Astrocyte (in vitro differentiated cells and primary cell): ENCODE results near the gene BIK. TPM values are rescaled to one million over a fixed set of nuclear protein-coding genes. Genes with fewer than 3 reads are reported as not detected.

ENCODE experiments used
- DNase-seq: peaks from one replicate; pipeline ENCODE4 v3.0.0-alpha.2; 2010; ENCODE audit warnings: low read depth
- FAIRE-seq: peaks from 2 replicates; lab custom pipeline; 2011; peaks lifted over from hg19 to GRCh38; lab: Jason Lieb, UNC
- H2AFZ ChIP-seq: 2 replicates; pipeline ENCODE4 v1.6.0; 2012; ENCODE audit warnings: low read depth, low read length, inconsistent platforms
- H3K27ac ChIP-seq: 2 replicates; pipeline ENCODE4 v1.5.1; 2011; ENCODE audit warnings: low read depth, low read length, inconsistent platforms
- H3K27me3 ChIP-seq: 2 replicates; pipeline ENCODE4 v1.6.0; 2011; ENCODE audit warnings: low read length, inconsistent platforms; ENCODE audit not compliant: insufficient read depth
- H3K36me3 ChIP-seq: 2 replicates; pipeline ENCODE4 v1.5.1; 2011; ENCODE audit warnings: low read length, inconsistent platforms; ENCODE audit not compliant: insufficient read depth
- H3K4me1 ChIP-seq: 2 replicates; pipeline ENCODE4 v1.5.1; 2011; ENCODE audit warnings: low read length, inconsistent platforms; ENCODE audit not compliant: insufficient read depth
- H3K4me2 ChIP-seq: 2 replicates; pipeline ENCODE4 v1.6.0; 2012; ENCODE audit warnings: low read length, inconsistent platforms
- H3K4me3 ChIP-seq: 2 replicates; pipeline ENCODE4 v1.5.1; 2011; ENCODE audit warnings: low read depth, mild to moderate bottlenecking, low read length, inconsistent platforms; ENCODE audit not compliant: insufficient read depth
- H3K79me2 ChIP-seq: 2 replicates; pipeline ENCODE4 v1.6.0; 2012; ENCODE audit warnings: mild to moderate bottlenecking, low read length, inconsistent platforms; ENCODE audit not compliant: insufficient read depth
- H3K9ac ChIP-seq: 2 replicates; pipeline ENCODE4 v1.6.0; 2012; ENCODE audit warnings: mild to moderate bottlenecking, low read length, inconsistent platforms
- H3K9me3 ChIP-seq: 2 replicates; pipeline ENCODE4 v1.5.1; 2012; ENCODE audit warnings: low read depth, mild to moderate bottlenecking, low read length, inconsistent platforms; ENCODE audit not compliant: insufficient read depth
- H4K20me1 ChIP-seq: 2 replicates; pipeline ENCODE4 v1.6.0; 2012; ENCODE audit warnings: low read length, inconsistent platforms; ENCODE audit not compliant: insufficient read depth
- H3K27ac Mint-ChIP-seq: one replicate; pipeline ENCODE4 v1.8.0; 2021; ENCODE audit warnings: mild to moderate bottlenecking, mixed read lengths; ENCODE audit not compliant: unreplicated experiment
- H3K27me3 Mint-ChIP-seq: one replicate; pipeline ENCODE4 v1.8.0; 2021; ENCODE audit warnings: low read depth, mixed read lengths; ENCODE audit not compliant: unreplicated experiment
- H3K36me3 Mint-ChIP-seq: one replicate; pipeline ENCODE4 v1.8.0; 2021; ENCODE audit warnings: low read depth, mixed read lengths; ENCODE audit not compliant: unreplicated experiment
- H3K4me1 Mint-ChIP-seq: one replicate; pipeline ENCODE4 v1.8.0; 2021; ENCODE audit warnings: low read depth, mixed read lengths; ENCODE audit not compliant: unreplicated experiment
- H3K4me3 Mint-ChIP-seq: one replicate; pipeline ENCODE4 v1.8.0; 2021; ENCODE audit warnings: mild to moderate bottlenecking, moderate library complexity, mixed read lengths; ENCODE audit not compliant: unreplicated experiment
- H3K9me3 Mint-ChIP-seq: one replicate; pipeline ENCODE4 v1.8.0; 2021; ENCODE audit warnings: mild to moderate bottlenecking, mixed read lengths; ENCODE audit not compliant: unreplicated experiment
- CTCF ChIP-seq: IDR thresholded peaks from 2 replicates; pipeline ENCODE4 v1.5.1; 2011; ENCODE audit warnings: low read depth, mild to moderate bottlenecking, inconsistent platforms, low read length, moderate library complexity; ENCODE audit not compliant: insufficient read depth
- EZH2 ChIP-seq: IDR thresholded peaks from 2 replicates; pipeline ENCODE4 v1.6.1; 2012; ENCODE audit warnings: mild to moderate bottlenecking, low read length, inconsistent platforms; ENCODE audit not compliant: insufficient read depth
- total RNA-seq: library from RNA; stranded (reverse); gene quantifications from 2 replicates; pipeline ENCODE4 v1.2.1, GENCODE V29; 2021

Gene BIK
- total RNA-seq, 1 donor from 2014 or later: 0.32 TPM

- TF ChIP-seq CTCF: no peak
- TF ChIP-seq EZH2: no peak
- Histone ChIP-seq H3K4me1 (peaks cover 7% of the 10 kb centered on the region), H3K4me3 (peak overlapping the region; percentile 47), H3K9me3 (no peaks in the 10 kb centered on the region), H2AFZ (peak overlapping the region; percentile 64), H4K20me1 (no peaks in the 10 kb centered on the region), H3K79me2 (no peaks in the 10 kb centered on the region), H3K27me3 (peaks cover 42% of the 10 kb centered on the region), H3K36me3 (no peaks in the 10 kb centered on the region), H3K4me2 (peak overlapping the region; percentile 86), H3K27ac (no peak overlapping the region), H3K9ac (no peak overlapping the region)
- Mint-ChIP-seq H3K27me3 (peaks cover 47% of the 10 kb centered on the region), H3K27ac (no peak overlapping the region), H3K9me3 (peaks cover 1% of the 10 kb centered on the region), H3K4me1 (no peaks in the 10 kb centered on the region), H3K36me3 (no peaks in the 10 kb centered on the region), H3K4me3 (peak overlapping the region; percentile 77)
- DNase-seq (no peak), FAIRE-seq (no peak)
Observed at GRCh38 chr22:43109921-43110443, 568 bp upstream of the BIK start.

GRCh38 chr22:43110927-43111623, 525 bp downstream of the BIK start:
- Histone ChIP-seq H3K4me3 (no peak overlapping the region), H3K27me3 (peaks cover 42% of the 10 kb centered on the region), H3K27ac (no peak overlapping the region), H4K20me1 (no peaks in the 10 kb centered on the region), H2AFZ (peak overlapping the region; percentile 69), H3K4me2 (peak overlapping the region; percentile 86), H3K4me1 (peaks cover 7% of the 10 kb centered on the region), H3K9me3 (no peaks in the 10 kb centered on the region), H3K36me3 (no peaks in the 10 kb centered on the region), H3K9ac (no peak overlapping the region), H3K79me2 (no peaks in the 10 kb centered on the region)
- Mint-ChIP-seq H3K4me3 (peak overlapping the region; percentile 67), H3K36me3 (no peaks in the 10 kb centered on the region), H3K27me3 (peaks cover 53% of the 10 kb centered on the region), H3K4me1 (no peaks in the 10 kb centered on the region), H3K27ac (no peak overlapping the region), H3K9me3 (peaks cover 5% of the 10 kb centered on the region)
- FAIRE-seq (no peak), DNase-seq (no peak)
- TF ChIP-seq EZH2: peak; percentile 94
- TF ChIP-seq CTCF: no peak
